ENCODE data around the gene ATOH8. TPM values are rescaled to one million over a fixed set of nuclear protein-coding genes. Genes with fewer than 3 reads are reported as not detected.

Gene ATOH8
- polyA plus RNA-seq, 6 donors from 2014 or later = not detected

DNA sequence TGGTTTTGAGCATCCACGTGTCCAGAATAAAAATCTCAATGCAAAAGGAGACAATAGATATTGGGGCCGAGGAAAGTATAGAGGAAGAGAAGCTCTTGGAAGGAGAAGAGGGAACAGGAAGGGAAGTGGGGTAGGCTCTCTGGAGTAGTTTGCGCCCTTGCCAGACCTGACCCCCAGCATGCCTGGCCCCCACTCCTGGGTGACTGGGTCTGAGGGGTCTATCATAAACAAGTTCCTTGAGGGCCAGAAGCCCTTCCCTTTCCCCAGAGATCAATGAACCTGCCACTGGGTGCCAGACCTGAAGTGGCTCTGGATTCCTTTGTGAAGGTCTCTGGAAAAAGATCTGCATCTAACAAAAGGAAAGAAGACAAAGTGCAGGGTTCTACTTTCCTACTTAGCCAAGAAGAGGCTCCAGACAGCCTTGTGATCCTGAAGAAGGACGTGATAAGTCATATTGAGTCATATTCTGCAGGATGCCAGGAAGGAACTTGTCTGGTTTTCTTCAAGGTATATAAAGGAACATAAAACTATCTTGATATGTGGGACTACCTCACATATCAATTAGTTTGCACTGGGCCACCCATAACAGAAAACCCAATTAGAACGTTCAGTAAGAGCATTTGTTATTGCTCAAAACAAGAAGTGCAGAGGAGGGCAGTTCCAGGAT lies 18.7 kb upstream of the ATOH8 start:
- Mint-ChIP-seq H3K36me3 (no peaks in the 10 kb centered on the region), H3K4me3 (no peak overlapping the region), H3K9me3 (peaks cover 0 to 2% (median 0%) of the 10 kb centered on the region in 7 donors), H3K27ac (no peak overlapping the region), H3K4me1 (no peaks in the 10 kb centered on the region), H3K27me3 (peaks cover 20 to 38% (median 30%) of the 10 kb centered on the region in 3 donors)
- ATAC-seq (ENCODE audit: low read depth in 2 of 2) (no peak), DNase-seq (no peak)

DNA sequence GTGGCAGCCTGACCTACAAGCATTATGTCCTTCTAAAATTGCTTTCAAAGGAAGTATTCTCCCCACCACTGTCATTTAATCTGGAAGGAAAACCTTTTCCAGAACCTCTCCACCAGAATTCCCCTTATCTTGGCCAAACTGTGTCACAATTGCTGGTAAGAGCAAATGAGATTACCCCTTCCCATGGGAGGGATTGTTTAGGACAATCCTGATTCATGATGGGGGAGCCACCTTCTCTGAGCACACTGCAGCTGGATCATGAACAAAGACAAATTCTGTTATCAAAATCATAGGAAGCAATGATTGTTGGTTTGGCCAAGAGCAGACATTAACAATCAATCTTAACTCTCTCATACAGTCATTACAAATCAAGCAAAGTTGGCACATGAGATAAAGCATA lies 18.1 kb upstream of the ATOH8 start:
- Mint-ChIP-seq H3K4me1 (no peaks in the 10 kb centered on the region), H3K27me3 (peaks cover 20 to 44% (median 34%) of the 10 kb centered on the region in 3 donors), H3K27ac (no peak overlapping the region), H3K36me3 (no peaks in the 10 kb centered on the region), H3K9me3 (peaks cover 0 to 2% (median 0%) of the 10 kb centered on the region in 7 donors), H3K4me3 (no peak overlapping the region)
- DNase-seq = no peak
- ATAC-seq (ENCODE audit: low read depth in 2 of 2) = no peak

DNA sequence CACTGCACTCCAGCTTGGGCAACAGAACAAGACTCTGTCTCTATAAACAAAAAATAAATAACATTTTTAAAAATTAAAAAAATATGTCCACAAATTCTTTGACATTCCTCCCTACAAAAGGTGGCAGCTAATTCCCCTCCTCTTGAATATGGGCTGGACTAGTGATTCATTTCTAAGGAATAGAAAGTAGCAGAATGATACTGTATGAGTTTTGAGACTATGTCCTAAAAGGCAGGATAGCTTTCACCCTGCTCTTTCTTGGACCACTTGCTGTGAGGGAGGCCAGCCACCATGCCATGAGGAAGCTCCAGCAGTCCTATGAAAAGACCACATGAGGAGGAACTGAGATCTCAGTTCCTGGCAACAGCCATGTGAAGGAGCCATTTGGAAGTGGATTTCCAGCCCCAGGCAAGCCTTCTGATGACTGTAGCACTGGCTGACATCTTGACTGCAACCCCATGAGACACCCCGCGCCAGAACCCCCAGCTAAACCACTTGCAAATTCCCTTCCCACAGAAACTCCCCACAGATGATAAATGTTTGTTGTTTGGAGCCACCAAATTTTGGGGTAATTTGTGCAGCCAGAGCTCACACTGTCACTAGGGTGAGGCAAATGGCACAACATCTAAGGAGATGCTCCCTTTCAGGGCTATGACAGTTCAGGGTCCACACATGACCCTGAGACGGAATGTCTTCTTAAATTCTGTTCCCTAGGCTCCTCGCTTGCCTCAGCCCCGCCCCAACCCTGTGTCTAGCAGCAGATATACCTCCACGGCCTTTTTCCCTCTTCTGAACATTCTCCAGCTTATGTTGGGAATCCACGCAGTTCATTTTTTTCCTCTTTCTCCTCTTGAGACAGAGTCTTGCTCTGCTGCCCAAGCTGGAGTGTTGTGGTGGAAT lies 17.1 kb upstream of the ATOH8 start:
- H3K27me3 Mint-ChIP-seq = peaks cover 25 to 52% (median 40%) of the 10 kb centered on the region in 3 donors
- H3K4me3 Mint-ChIP-seq = no peak overlapping the region
- H3K4me1 Mint-ChIP-seq = no peaks in the 10 kb centered on the region
- H3K36me3 Mint-ChIP-seq = no peaks in the 10 kb centered on the region
- ATAC-seq (ENCODE audit: low read depth in 2 of 2) = no peak
- peak overlapping the region in 1 of 6 donors; percentile 4 for H3K27ac Mint-ChIP-seq
- peaks cover 0 to 2% (median 0%) of the 10 kb centered on the region in 7 donors for H3K9me3 Mint-ChIP-seq
- no peak for DNase-seq

DNA sequence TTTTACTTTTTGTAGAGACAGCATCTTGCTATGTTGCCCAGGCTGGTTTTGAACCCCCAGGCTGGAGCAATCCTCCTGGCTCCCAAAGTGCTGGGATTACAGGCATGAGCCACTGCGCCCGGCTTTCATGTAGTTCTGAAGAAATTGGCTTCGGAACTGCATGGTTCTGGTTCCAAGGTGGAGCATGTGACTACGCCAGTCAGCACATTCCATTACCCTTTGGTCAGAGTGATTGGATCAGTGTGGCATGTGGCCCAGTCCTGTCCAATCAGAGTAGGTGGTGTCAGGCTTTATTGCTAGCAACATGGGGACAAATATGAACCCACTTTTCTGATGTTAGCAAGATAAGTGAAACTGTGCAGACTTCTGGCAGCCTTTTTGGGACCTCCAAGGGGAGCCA lies 16.3 kb upstream of the ATOH8 start:
- Mint-ChIP-seq H3K27ac (no peak overlapping the region), H3K27me3 (peaks cover 31 to 59% (median 48%) of the 10 kb centered on the region in 3 donors), H3K9me3 (peaks cover 0 to 2% (median 0%) of the 10 kb centered on the region in 7 donors), H3K4me1 (no peaks in the 10 kb centered on the region), H3K36me3 (no peaks in the 10 kb centered on the region), H3K4me3 (no peak overlapping the region)
- no peak for DNase-seq
- ATAC-seq (ENCODE audit: low read depth in 2 of 2) = no peak

DNA sequence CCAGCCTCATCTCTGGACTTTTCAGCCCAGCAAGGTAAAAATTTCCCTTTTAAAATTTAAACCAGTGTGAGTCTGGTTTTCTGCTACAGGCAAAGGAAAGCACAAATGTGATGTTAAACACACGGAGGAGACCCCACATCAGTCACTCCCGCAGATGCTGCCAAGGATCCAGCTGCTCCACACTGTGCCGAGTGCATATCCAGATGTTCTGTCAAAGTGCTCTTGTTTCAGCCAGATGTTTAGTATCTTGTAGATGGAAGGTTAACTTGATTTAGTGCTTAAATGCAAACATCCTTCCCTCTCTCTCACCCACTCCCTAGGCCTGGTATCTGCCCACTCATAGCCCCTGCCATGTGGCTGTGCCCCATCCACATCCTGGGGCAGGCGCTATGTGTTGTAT lies 15.8 kb upstream of the ATOH8 start:
- H3K9me3 Mint-ChIP-seq = peaks cover 0 to 2% (median 0%) of the 10 kb centered on the region in 7 donors
- peaks cover 32 to 64% (median 52%) of the 10 kb centered on the region in 3 donors for H3K27me3 Mint-ChIP-seq
- H3K27ac Mint-ChIP-seq = peak overlapping the region in 1 of 6 donors; percentile 1
- H3K4me3 Mint-ChIP-seq = no peak overlapping the region
- DNase-seq (no peak), ATAC-seq (ENCODE audit: low read depth in 2 of 2) (no peak)
- H3K36me3 Mint-ChIP-seq = no peaks in the 10 kb centered on the region
- H3K4me1 Mint-ChIP-seq = no peaks in the 10 kb centered on the region

DNA sequence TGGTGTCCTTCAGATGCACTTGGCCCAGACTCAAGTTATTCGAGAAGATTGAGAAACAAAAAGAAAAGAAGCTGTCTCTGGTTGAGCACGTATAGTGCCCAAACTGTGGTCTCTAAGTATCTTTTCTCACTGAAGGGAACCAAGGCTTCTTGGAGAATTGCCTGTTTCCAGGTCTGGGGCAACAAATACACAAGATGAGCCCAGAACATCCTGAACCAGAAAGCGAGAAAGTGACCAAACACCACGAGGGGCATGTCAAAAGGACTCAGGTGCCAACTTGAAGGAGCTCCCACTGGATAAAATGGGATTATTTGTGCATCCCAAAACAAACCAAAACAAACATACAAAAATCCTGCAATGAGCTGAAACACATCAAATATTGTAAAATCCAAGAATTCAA lies 13.6 kb upstream of the ATOH8 start:
- H3K36me3 Mint-ChIP-seq = no peaks in the 10 kb centered on the region
- no peak overlapping the region for H3K4me3 Mint-ChIP-seq
- DNase-seq (no peak), ATAC-seq (ENCODE audit: low read depth in 2 of 2) (no peak)
- H3K4me1 Mint-ChIP-seq = peaks cover 0 to 7% (median 4%) of the 10 kb centered on the region in 3 donors
- peaks cover 29 to 64% (median 52%) of the 10 kb centered on the region in 3 donors for H3K27me3 Mint-ChIP-seq
- H3K9me3 Mint-ChIP-seq = peaks cover 0 to 2% (median 0%) of the 10 kb centered on the region in 7 donors
- no peak overlapping the region for H3K27ac Mint-ChIP-seq

DNA sequence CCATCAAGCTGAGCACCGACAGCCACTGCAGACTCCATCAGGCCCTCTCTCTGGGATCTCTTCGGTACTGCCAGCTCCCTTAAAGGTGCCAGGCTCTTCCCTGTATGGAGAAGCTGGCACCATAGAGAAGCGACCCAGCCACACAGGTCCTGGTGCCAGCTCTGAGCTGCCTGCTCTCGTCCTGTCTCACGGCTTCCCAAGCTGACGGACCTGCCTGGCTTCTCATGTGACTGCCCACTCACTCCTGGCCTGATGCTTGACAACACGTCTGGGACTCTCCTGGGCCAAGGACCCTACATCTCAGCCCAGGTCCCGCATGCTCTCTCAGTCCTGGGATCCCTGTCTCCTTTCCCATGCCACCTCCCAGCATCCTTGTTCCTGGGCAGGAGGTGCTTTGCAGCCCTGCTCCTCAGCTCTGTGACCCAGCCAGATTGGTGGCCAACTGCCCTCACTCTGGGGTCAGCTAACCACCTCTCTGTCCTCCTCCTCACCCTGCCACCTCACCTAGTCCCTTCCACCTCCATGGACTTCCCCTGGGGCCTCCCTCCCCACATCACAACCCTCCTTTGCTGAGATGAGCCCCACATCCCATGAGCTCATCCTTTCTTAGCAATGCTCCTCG lies 12.5 kb upstream of the ATOH8 start:
- H3K4me3 Mint-ChIP-seq = peak overlapping the region in 2 of 8 donors; percentile 35 to 57
- DNase-seq (no peak), ATAC-seq (ENCODE audit: low read depth in 2 of 2) (no peak)
- H3K36me3 Mint-ChIP-seq = no peaks in the 10 kb centered on the region
- peaks cover under 1 to 17% (median 6%) of the 10 kb centered on the region in 3 donors for H3K4me1 Mint-ChIP-seq
- peaks cover 0 to 2% (median 0%) of the 10 kb centered on the region in 7 donors for H3K9me3 Mint-ChIP-seq
- no peak overlapping the region for H3K27ac Mint-ChIP-seq
- peaks cover 21 to 62% (median 54%) of the 10 kb centered on the region in 3 donors for H3K27me3 Mint-ChIP-seq

DNA sequence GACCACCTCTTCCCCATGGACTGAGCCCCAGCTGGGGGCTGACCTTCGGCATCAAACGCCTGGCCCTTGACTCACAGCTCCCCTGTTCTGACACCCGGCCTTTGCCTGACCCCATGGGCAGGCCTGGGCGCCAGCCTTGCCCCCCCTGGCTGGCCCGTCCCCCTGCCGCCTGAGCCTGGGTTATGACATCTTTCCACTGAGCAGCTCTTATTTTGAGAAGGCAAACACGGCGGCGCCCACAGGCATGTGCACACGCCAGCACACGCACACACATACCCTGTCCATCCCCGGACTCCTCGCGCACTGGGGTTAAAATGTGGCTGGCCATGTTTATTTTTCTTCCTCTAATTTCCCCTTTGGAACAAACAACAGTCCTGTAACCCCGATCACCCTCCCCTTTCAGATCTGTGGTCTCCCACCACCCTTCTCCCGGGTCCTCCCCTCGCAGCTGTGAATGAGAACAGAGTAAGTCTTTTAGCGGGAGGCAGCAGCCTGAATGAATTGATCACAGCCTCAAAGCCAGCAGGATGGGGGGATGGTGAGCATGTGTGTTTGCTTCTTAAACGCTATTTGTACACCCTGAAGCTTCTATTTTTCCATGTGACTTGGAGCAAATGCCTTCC lies 11.8 kb upstream of the ATOH8 start:
- Mint-ChIP-seq H3K4me1 (peaks cover 6 to 23% (median 12%) of the 10 kb centered on the region in 3 donors), H3K36me3 (no peaks in the 10 kb centered on the region), H3K9me3 (peaks cover 0 to 2% (median 0%) of the 10 kb centered on the region in 7 donors), H3K27me3 (peaks cover 16 to 67% (median 56%) of the 10 kb centered on the region in 3 donors), H3K4me3 (peak overlapping the region in 1 of 8 donors; percentile 35), H3K27ac (peak overlapping the region in 1 of 6 donors; percentile 3)
- ATAC-seq (ENCODE audit: low read depth in 2 of 2) (no peak), DNase-seq (no peak)

DNA sequence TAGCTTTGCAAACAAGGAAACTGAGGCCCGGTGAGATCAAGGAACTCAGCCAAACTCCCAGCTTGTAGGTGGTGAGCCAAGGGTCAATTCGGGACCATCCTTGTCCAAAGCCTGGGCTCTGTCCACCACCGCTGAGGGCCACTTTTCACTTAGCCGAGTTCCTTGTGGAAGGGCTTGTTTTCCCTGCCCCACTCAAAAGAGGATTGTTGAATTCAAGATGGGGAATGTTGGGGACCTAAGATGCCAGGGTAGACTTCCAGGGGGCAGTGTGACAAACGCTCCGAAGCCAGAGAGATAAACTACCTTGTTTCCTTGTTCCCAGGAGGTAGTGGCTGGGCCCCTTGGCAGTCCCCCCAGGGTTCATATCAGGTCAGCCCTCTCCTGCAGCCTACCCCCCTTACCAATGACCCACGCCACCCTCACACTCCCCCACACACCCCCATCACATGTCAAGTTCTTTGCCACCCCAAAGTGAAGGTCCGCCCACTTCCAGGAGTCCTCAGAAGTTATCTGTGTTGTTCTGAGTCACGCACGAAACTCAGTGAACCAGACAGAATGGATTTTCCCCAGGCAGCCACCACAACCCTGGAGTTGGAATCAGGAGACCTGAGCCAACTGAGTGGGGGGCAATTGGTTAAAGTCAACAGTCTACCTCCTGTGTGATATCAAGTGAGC lies 10.3 kb upstream of the ATOH8 start:
- H3K9me3 Mint-ChIP-seq = peaks cover 0 to 13% (median 5%) of the 10 kb centered on the region in 7 donors
- H3K27me3 Mint-ChIP-seq = peaks cover 16 to 63% (median 54%) of the 10 kb centered on the region in 3 donors
- ATAC-seq (ENCODE audit: low read depth in 2 of 2) (no peak), DNase-seq (no peak)
- H3K36me3 Mint-ChIP-seq = peaks cover 0 to 8% of the 10 kb centered on the region in 2 donors
- H3K4me1 Mint-ChIP-seq = peaks cover 21 to 38% (median 22%) of the 10 kb centered on the region in 3 donors
- peak overlapping the region in 1 of 6 donors; percentile 52 for H3K27ac Mint-ChIP-seq
- no peak overlapping the region for H3K4me3 Mint-ChIP-seq

DNA sequence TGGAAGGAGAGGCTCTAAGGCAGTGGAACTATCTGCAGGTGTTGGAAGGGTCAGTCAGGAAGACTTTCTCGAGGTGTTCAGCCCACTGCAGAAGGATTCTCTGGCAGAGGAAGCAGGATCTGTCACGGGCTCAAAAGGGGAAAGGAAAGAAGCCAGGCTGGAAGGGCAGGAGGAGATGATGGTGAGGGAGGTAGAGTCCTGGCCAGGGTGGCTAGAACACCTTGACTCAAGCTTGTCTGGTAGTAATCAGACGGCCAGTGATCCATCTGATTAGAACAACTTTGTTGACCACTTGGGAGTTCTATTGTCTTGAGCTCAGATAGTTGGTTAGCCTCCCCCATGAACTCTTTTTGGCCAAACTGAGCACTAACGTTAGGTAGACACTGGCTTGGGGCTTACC lies 9.7 kb upstream of the ATOH8 start:
- Mint-ChIP-seq H3K27ac (peak overlapping the region in 1 of 6 donors; percentile 52), H3K36me3 (peaks cover 0 to 8% of the 10 kb centered on the region in 2 donors), H3K4me1 (peaks cover 26 to 44% (median 27%) of the 10 kb centered on the region in 3 donors), H3K9me3 (peaks cover 0 to 14% (median 6%) of the 10 kb centered on the region in 7 donors), H3K27me3 (peaks cover 16 to 58% (median 52%) of the 10 kb centered on the region in 3 donors), H3K4me3 (no peak overlapping the region)
- ATAC-seq (ENCODE audit: low read depth in 2 of 2) (no peak), DNase-seq (no peak)

DNA sequence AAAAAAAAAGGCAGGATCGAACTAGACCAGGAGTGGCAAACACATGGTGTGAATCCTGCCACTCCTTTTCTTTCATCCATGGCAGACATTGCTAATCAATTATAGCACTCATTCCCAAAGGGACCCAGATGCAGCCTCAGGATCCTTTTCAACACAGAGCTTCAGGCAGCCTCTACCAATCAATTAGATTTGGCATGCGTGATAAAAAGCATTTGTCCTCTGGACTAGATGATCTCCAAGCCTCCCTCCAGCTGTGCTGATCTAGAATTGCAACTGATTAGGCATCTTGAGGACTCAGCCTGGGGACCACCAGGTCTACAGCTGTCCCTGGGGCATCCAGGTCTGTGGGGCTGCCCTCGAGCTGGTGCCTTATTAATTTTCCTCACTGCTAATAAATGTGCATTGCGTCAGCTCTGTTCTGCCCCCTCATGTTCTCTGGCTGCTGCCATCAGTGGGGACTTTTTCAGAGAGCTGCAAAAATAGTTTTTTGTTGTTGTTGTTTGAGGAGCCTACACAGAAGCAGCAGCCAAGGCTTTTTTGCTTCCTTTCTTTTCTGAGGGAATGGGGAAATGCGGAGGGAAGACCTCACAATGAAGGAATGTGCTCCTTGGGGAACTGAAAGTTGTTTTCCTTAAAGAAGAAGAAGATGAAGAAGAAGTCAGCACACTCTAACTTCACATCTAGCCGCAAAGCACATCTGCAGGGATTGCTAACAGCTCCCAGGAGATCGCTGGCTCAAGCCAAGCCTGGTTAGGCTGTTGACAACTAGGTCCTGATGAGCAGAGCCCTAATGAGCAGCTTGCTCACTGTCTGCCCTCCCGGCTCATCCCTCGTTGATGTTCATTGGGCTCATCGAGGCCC lies 8.8 kb upstream of the ATOH8 start:
- DNase-seq (no peak), ATAC-seq (ENCODE audit: low read depth in 2 of 2) (no peak)
- Mint-ChIP-seq H3K4me3 (peak overlapping the region in 3 of 8 donors; percentile 21 to 45 (median 30)), H3K4me1 (peaks cover 28 to 48% (median 31%) of the 10 kb centered on the region in 3 donors), H3K27ac (peak overlapping the region in 1 of 6 donors; percentile 89), H3K9me3 (peaks cover 0 to 13% (median 6%) of the 10 kb centered on the region in 7 donors), H3K27me3 (peaks cover 16 to 49% (median 49%) of the 10 kb centered on the region in 3 donors), H3K36me3 (peaks cover 0 to 8% of the 10 kb centered on the region in 2 donors)
